ENCODE measurements around the gene PRKG2. TPM values are rescaled to one million over a fixed set of nuclear protein-coding genes. Genes with fewer than 3 reads are reported as not detected.

Gene PRKG2, protein sequence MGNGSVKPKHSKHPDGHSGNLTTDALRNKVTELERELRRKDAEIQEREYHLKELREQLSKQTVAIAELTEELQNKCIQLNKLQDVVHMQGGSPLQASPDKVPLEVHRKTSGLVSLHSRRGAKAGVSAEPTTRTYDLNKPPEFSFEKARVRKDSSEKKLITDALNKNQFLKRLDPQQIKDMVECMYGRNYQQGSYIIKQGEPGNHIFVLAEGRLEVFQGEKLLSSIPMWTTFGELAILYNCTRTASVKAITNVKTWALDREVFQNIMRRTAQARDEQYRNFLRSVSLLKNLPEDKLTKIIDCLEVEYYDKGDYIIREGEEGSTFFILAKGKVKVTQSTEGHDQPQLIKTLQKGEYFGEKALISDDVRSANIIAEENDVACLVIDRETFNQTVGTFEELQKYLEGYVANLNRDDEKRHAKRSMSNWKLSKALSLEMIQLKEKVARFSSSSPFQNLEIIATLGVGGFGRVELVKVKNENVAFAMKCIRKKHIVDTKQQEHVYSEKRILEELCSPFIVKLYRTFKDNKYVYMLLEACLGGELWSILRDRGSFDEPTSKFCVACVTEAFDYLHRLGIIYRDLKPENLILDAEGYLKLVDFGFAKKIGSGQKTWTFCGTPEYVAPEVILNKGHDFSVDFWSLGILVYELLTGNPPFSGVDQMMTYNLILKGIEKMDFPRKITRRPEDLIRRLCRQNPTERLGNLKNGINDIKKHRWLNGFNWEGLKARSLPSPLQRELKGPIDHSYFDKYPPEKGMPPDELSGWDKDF
- not detected for polyA plus RNA-seq (2012; ENCODE audit: insufficient read depth, insufficient read length, low read depth)

DNA sequence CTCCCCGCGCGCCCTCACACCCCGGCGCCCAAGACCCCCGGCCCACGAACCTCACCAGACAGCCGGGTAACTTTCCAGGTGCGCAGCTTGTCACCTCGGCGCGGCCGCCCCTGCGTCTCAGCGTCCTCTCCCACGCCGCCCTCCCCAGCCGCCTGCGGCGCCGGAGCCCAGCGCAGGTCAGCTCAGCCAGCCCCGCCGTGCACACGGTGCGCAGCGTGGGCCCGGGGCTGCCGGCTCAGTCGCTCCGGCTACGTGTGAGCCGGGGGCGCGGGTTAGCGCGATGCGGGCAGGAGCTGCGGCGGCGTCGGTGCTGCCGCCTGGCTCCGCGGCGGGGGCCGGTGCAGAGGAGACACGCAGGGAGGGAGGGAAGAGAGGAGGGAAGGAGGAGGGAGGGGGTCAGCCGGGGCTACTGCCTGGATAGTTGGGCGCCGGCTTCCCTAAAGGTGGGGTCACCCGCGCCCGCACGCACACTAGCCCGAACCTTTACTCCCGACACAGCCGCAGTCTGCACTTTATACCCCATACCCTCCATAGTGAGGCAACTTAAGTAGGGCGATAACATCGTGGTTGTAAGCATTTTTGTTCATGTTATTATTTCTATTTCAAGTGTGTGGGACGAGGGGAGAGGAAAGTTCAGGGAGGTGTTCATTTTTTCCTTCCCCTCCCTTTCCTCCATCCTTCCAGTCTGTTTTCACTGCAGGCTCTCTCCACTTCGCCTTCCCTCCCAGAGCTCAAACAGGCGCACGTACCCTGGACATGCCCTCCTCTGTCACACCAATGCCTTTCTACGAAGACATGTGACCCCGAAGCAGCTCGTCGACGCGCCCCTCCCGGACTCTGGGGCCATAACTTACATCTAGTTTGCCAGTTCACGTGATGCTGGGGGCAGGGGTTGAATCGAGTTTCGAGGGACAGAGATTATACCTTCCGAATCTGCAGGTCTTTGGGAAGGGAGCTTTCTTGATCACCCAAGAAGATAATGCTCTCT lies at the start of gene PRKG2:
Gene PRKG2, minus strand, starts transcription at position 342 of the 988 bp plus-strand sequence. CDS start 10,175 bp downstream, outside the sequence.
- Histone ChIP-seq H3K4me3 (ENCODE audit: low read depth, low read length) (no peak within 1 kb of the TSS), H3K27me3 (peaks cover 13% of the 10 kb centered on the region), H3K9me3 (no peaks in the 10 kb centered on the region), H3K36me3 (no peaks in the 10 kb centered on the region), H3K4me1 (no peaks in the 10 kb centered on the region)
- DNase-seq, result no peak
- no peak for TF ChIP-seq CTCF (IDR thresholded peaks at IDR 0.05; ENCODE audit: low read depth, low read length)

GRCh38 chr4:81260443-81261101 lies 45.5 kb upstream of the PRKG2 start:
- no peak for DNase-seq
- Histone ChIP-seq H3K36me3 (no peaks in the 10 kb centered on the region), H3K4me1 (no peaks in the 10 kb centered on the region), H3K9me3 (no peaks in the 10 kb centered on the region), H3K4me3 (ENCODE audit: low read depth, low read length) (no peak overlapping the region), H3K27me3 (no peaks in the 10 kb centered on the region)
- TF ChIP-seq CTCF (IDR thresholded peaks at IDR 0.05; ENCODE audit: low read depth, low read length), result no peak

DNA sequence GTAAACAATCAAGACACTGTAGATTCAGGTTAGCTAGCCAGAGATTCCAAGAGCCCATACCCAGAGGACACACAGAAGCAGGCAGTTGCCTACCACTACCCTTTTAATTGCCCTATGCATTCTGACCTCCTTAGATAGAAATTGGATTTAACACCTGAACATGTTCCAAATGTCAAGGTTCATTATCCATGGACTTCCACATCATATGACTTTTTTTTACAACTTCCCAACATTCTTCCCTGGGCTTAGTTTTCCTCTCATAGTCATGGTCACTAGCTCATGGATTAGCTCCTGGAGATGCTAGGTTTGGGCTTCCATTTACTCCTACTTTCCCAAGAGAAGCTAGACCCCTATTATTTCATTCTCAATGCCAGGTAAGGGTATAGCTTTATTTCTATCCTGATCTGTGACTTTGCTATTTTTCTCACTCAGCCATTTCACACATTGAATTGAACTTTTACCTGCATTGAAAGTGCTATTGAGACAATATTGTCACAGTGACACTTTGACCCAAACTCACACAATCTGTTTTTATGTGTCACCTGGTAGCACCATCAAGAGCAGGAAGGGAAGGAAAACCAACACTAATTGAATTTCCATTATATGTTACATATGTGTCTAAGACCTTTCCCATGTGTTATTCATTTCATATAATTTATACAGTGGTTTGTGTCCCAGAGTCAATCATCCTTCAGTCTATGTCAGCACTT lies 44.0 kb upstream of the PRKG2 start:
- no peak for TF ChIP-seq CTCF (IDR thresholded peaks at IDR 0.05; ENCODE audit: low read depth, low read length)
- H3K36me3 ChIP-seq, result no peaks in the 10 kb centered on the region
- H3K4me1 ChIP-seq, result no peaks in the 10 kb centered on the region
- no peaks in the 10 kb centered on the region for H3K27me3 ChIP-seq
- H3K4me3 ChIP-seq (ENCODE audit: low read depth, low read length), result no peak overlapping the region
- H3K9me3 ChIP-seq, result no peaks in the 10 kb centered on the region
- DNase-seq, result no peak

GRCh38 chr4:81257816-81258215 lies 42.8 kb upstream of the PRKG2 start:
- no peaks in the 10 kb centered on the region for H3K4me1 ChIP-seq
- no peak for TF ChIP-seq CTCF (IDR thresholded peaks at IDR 0.05; ENCODE audit: low read depth, low read length)
- no peak overlapping the region for H3K4me3 ChIP-seq (ENCODE audit: low read depth, low read length)
- H3K36me3 ChIP-seq, result no peaks in the 10 kb centered on the region
- H3K27me3 ChIP-seq, result no peaks in the 10 kb centered on the region
- no peaks in the 10 kb centered on the region for H3K9me3 ChIP-seq
- DNase-seq, result no peak

- no peaks in the 10 kb centered on the region for H3K36me3 ChIP-seq
- H3K9me3 ChIP-seq, result no peaks in the 10 kb centered on the region
- no peaks in the 10 kb centered on the region for H3K27me3 ChIP-seq
- no peaks in the 10 kb centered on the region for H3K4me1 ChIP-seq
- no peak for DNase-seq
- no peak overlapping the region for H3K4me3 ChIP-seq (ENCODE audit: low read depth, low read length)
- TF ChIP-seq CTCF (IDR thresholded peaks at IDR 0.05; ENCODE audit: low read depth, low read length), result no peak
These were observed 42.0 kb upstream of the PRKG2 start for GRCh38 chr4:81257021-81257420.
